ENCODE results near the gene SLC6A13.

SLC6A13 gene

GRCh38 chr12:178829-179109 is 83.9 kb downstream of the SLC6A13 start:
- DNase-seq (ENCODE audit: low read depth) = no peak
- no peak for TF ChIP-seq CTCF (conservative IDR thresholded peaks at IDR 0.05; ENCODE audit: control insufficient read depth, insufficient read depth, low read depth, low read length)
- no peak overlapping the region for H3K4me3 ChIP-seq (ENCODE audit: control insufficient read depth, low read depth, low read length)

GRCh38 chr12:177980-178828 is 84.4 kb downstream of the SLC6A13 start:
- H3K4me3 ChIP-seq (ENCODE audit: control insufficient read depth, low read depth, low read length) = no peak overlapping the region
- DNase-seq (ENCODE audit: low read depth) = no peak
- TF ChIP-seq CTCF (conservative IDR thresholded peaks at IDR 0.05; ENCODE audit: control insufficient read depth, insufficient read depth, low read depth, low read length) = no peak

GRCh38 chr12:177336-177979 is 85.2 kb downstream of the SLC6A13 start:
- TF ChIP-seq CTCF (conservative IDR thresholded peaks at IDR 0.05; ENCODE audit: control insufficient read depth, insufficient read depth, low read depth, low read length) = no peak
- DNase-seq (ENCODE audit: low read depth) = no peak

GRCh38 chr12:176321-177181 is 86.1 kb downstream of the SLC6A13 start:
- TF ChIP-seq CTCF (conservative IDR thresholded peaks at IDR 0.05; ENCODE audit: control insufficient read depth, insufficient read depth, low read depth, low read length) = no peak
- H3K4me3 ChIP-seq (ENCODE audit: control insufficient read depth, low read depth, low read length) = no peak overlapping the region
- peak; percentile 27 for DNase-seq (ENCODE audit: low read depth)

More at GRCh38 chr12:177336-177979, 85.2 kb downstream of the SLC6A13 start:
- H3K4me3 ChIP-seq (ENCODE audit: control insufficient read depth, low read depth, low read length) = no peak overlapping the region

GRCh38 chr12:175759-176158 is 86.9 kb downstream of the SLC6A13 start:
- no peak overlapping the region for H3K4me3 ChIP-seq (ENCODE audit: control insufficient read depth, low read depth, low read length)
- no peak for DNase-seq (ENCODE audit: low read depth)
- no peak for TF ChIP-seq CTCF (conservative IDR thresholded peaks at IDR 0.05; ENCODE audit: control insufficient read depth, insufficient read depth, low read depth, low read length)

GRCh38 chr12:175250-175649 is 87.4 kb downstream of the SLC6A13 start:
- no peak overlapping the region for H3K4me3 ChIP-seq (ENCODE audit: control insufficient read depth, low read depth, low read length)
- DNase-seq (ENCODE audit: low read depth) = no peak
- TF ChIP-seq CTCF (conservative IDR thresholded peaks at IDR 0.05; ENCODE audit: control insufficient read depth, insufficient read depth, low read depth, low read length) = no peak

Measured in fibroblast of mammary gland (primary cell).